CD4-positive, alpha-beta T cell treated with Interleukin-6 at 100 ng/mL for 8 hours (primary cell): Measurements from ENCODE around the gene TBC1D19.

Source experiments
- DNase-seq: peaks from one replicate; pipeline ENCODE4 v3.0.0-alpha.2; 2020; ENCODE audit warnings: mixed read lengths, low spot score

The TBC1D19 gene

GRCh38 chr4:26782168-26782829 is 198.4 kb downstream of the TBC1D19 start:
- no peak for DNase-seq

- no peak for DNase-seq
Observed at GRCh38 chr4:26782830-26783202, 198.9 kb downstream of the TBC1D19 start.

GRCh38 chr4:26784207-26784865 is 200.5 kb downstream of the TBC1D19 start:
- no peak for DNase-seq

- no peak for DNase-seq
Observed at GRCh38 chr4:26785312-26785711, 201.4 kb downstream of the TBC1D19 start.

GRCh38 chr4:26785810-26786209 is 201.9 kb downstream of the TBC1D19 start:
- DNase-seq = no peak

- DNase-seq = no peak
Observed at GRCh38 chr4:26786916-26787315, 203.0 kb downstream of the TBC1D19 start.

- DNase-seq = no peak
Observed at GRCh38 chr4:26787461-26788340, 203.8 kb downstream of the TBC1D19 start.

GRCh38 chr4:26788341-26788733 is 204.5 kb downstream of the TBC1D19 start:
- DNase-seq = no peak

- no peak for DNase-seq
Observed at GRCh38 chr4:26789208-26789607, 205.3 kb downstream of the TBC1D19 start.

GRCh38 chr4:26791346-26791745 is 207.5 kb downstream of the TBC1D19 start:
- no peak for DNase-seq

- no peak for DNase-seq
Observed at GRCh38 chr4:26792639-26793038, 208.8 kb downstream of the TBC1D19 start.

GRCh38 chr4:26793735-26794134 is 209.9 kb downstream of the TBC1D19 start:
- no peak for DNase-seq

GRCh38 chr4:26796081-26796480 is 212.2 kb downstream of the TBC1D19 start:
- no peak for DNase-seq

GRCh38 chr4:26802790-26803189 is 218.9 kb downstream of the TBC1D19 start:
- DNase-seq = no peak

- no peak for DNase-seq
Observed at GRCh38 chr4:26803211-26803861, 219.5 kb downstream of the TBC1D19 start.

- DNase-seq = no peak
Observed at GRCh38 chr4:26804451-26804850, 220.6 kb downstream of the TBC1D19 start.

GRCh38 chr4:26804925-26805324 is 221.0 kb downstream of the TBC1D19 start:
- DNase-seq = no peak
